NCI-H2081 (cell line): ENCODE results near the gene CROCC2.
"Not testable (repeated sequence)": the region's sequence is repeated elsewhere in the genome, so short reads cannot be mapped to it uniquely, and the experiment has no call there.

Experiments
- DNase-seq, 2 experiments: peaks; one replicate each; lab custom pipeline; 2025; lab: John Stamatoyannopoulos, UW

Gene CROCC2

GRCh38 chr2:240966906-240967680 is 61.0 kb downstream of the CROCC2 start:
- no peak for DNase-seq

DNA sequence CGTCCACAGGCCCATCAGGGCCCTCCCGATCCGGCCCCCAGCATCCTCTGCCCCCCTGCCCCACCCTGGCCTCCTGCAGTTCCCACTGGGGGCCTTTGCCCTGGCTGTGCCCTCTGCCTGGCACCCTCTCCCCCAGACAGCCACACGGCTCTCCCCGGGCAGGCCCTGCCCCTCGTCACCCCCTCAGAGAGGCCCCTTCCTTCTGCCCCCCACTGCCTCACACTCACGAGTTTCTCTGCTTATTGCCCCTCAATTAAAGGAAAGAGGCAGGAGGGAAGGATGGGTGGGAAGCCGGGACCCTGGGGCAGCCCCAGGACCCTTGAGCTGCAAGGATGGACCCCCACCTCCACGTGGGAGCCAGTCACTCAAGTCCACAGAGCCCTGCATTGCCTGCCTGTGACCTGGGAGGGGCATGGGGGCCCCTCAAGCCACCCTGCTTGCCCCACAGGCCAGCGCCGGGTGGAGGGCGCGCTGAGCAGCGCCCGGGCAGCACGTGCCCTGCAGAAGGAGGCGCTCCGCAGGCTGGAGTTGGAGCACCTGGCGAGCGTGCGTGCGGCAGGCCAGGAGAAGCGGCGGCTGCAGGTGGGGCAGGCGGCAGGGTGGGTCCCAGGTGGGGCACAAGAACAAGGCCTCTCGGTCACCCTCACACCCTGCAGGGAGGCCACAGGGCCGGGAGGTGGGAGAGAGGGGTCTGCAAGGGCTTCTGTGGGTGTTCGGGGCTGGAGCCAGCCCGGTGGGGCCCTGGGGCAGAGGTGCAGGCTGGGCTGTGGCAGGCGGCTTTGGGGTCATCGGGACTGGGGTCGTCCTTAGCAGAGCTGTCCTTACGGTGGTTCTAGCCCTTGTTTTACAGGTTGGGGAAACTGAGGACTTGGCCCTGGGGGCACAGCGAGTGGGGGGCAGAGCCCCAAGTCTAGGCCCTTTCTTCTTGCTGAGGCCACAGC is 61.8 kb downstream of the CROCC2 start:
- no peak for DNase-seq

- DNase-seq: no peak
Observed at GRCh38 chr2:240968731-240969624, 62.8 kb downstream of the CROCC2 start.

GRCh38 chr2:240970104-240970503 is 64.0 kb downstream of the CROCC2 start:
- DNase-seq: no peak

DNA sequence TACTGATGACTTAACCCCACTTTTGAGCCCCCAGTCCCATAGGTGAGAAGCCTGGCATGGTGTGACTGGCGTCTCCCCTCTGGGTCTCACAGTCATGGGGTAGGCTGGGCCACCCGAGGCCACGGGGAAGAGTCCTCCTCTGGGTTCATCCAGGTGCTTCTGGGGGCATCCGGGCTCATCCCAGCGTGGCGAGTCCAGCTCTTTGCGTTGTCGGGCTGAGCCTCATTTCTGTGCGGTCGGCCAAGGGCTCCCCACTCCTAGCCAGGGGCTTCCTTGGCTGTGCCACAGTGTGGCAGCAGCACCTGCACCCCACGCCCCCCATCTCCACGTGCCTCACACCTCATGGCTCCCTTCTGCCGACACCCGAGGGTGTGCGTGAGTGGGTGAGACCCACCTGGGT is 64.7 kb downstream of the CROCC2 start:
- DNase-seq: no peak

- DNase-seq: no peak
Observed at GRCh38 chr2:240972201-240972600, 66.1 kb downstream of the CROCC2 start.

DNA sequence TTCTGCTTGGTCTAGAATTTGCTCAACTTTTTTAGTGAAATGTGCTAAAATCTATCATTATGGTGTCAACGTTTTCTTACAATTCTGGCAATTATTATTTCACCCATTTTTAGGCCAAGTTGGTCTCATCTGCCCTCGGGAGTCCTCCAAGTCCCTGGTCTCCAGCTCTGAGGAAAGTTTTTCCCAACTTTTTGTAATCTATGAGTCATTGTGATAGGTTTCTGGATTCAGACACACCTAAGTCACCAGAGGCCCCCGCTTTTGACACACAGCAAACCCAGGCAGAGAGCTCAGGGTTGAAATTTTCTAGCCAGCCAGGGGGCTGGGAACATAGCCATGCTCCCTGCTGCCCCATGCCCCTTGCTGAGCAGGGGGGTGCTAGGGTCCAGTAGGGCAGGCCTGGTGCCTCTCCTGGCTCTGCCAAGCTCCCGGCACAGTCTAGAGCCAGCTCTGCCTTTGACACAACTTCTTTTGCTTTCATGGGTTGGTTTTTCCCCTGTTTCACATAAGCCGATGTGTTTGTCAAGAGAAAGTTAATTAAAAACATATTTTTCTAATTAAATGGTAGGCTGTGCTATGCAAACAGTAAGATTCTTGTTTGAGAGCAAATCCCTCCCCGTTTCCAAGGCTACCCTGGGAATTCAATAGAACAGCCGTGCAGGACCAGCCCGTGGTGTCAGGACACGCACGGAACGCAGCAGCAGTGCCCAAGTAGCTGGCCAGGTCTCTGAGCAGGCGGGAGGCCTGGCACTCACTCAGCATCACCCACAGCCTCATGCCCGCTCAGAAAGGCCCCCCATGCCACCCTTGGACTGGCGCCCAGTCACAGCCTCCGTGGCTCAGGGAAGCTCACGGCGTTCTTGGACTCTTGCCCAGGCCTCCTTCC is 66.7 kb downstream of the CROCC2 start:
- peak; percentile 66 to 82 for DNase-seq

DNA sequence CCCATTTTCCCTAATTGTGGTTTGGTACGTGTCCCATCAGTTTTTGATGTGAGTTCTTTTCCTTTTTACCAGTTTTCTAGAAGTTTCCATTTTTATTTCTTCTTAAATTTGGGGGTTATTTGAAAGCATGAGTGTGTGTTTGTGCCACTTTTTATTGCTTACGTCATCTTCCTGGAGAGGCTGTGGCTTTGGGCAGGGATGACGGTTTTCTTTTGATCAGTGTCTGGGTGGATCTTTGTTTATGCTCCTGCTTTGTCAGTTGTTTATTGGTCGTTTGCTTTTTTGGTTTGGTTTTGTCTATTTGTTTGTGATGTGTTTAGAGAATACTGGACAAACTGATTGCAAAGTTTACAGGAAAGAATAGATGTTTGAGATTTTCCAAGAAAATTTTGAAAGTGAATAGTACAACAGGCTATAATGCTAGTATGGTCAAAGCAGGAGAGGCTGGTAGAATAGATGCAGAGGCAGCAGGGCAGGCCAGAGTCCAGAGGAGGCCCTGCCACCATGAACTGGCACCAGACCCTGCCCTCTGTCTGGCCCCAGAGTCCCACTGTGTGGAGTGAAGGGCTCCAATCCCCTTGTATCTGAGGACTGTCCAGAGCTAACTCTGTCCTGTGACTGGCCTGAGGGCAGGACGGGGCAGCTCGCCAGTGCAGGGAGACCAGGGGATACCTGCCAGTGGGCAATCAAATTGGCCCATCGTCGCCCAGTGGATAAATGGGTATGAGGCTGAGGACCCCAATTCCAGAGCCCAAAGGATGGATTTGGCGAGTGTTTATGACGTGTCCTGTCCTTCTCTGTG is 68.8 kb downstream of the CROCC2 start:
- DNase-seq: no peak

- DNase-seq: not testable (repeated sequence)
Observed at GRCh38 chr2:240975903-240976302, 69.8 kb downstream of the CROCC2 start.

DNA sequence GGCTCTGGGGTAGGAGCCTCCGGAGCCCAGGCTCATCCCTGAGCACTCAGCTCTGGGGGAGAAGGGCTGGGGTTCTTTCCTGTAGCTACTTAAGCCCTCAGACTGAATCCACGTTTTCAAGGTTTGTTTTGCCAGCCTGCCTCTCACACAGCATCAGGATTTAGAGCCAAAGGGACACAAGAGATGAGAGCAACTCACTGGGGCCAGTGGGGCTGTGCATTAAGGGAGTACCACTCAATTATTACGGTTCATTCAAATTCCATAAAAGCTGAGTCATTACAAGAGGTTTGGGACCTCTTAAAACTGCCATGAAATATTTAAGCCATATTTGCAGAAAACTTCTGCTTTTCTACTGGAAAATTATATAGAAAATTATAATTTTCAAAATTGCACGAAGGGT is 75.1 kb downstream of the CROCC2 start:
- DNase-seq: no peak

- no peak for DNase-seq
Observed at GRCh38 chr2:240981871-240982800, 76.0 kb downstream of the CROCC2 start.

DNA sequence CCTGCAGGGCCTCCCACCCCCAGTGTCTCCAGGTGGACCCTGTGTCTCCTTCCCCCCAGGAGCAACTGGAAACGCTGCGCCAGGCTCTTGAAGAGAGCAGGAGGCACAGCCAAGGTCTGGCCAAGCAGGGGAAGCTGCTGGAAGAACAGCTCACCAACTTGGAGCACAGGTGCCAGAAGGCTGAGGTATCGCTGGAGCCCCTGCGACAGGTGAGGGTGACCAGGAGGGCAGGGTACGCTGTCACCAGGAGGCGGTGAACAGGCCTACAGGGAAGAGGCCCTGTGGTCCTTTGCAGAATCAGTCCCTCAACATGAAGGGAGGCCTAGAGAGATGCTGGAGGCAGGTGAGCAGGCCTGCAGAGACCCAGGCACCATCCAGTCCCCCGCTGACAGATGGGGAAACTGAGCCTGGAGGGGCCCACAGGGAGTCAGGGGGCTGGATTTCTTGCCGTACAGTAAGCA is 76.7 kb downstream of the CROCC2 start:
- DNase-seq: no peak

GRCh38 chr2:240983361-240983995 is 77.3 kb downstream of the CROCC2 start:
- DNase-seq: peak; percentile 47 to 64

- no peak for DNase-seq
Observed at GRCh38 chr2:240983996-240984498, 77.9 kb downstream of the CROCC2 start.

- no peak for DNase-seq
Observed at GRCh38 chr2:240985881-240986786, 80.0 kb downstream of the CROCC2 start.

- DNase-seq: no peak
Observed at GRCh38 chr2:240986787-240987411, 80.8 kb downstream of the CROCC2 start.

- no peak for DNase-seq
Observed at GRCh38 chr2:240987588-240987987, 81.5 kb downstream of the CROCC2 start.
